KOPT-K1 (cell line): ENCODE measurements around the gene NOD2.

Experiments used
- H3K27ac ChIP-seq: fragments of 200-600 bp; sonication (generic); 2 replicates; pipeline ENCODE4 v1.5.1; 2016; ENCODE audit warnings: antibody characterized with exemption, mild to moderate bottlenecking, low read depth, low read length; ENCODE audit not compliant: poor library complexity, severe bottlenecking
- H3K36me3 ChIP-seq: fragments of 200-600 bp; sonication (generic); 2 replicates; pipeline ENCODE4 v1.5.1; 2017; ENCODE audit warnings: antibody characterized with exemption, mild to moderate bottlenecking, low read length, moderate library complexity; ENCODE audit not compliant: insufficient read depth
- H3K9me3 ChIP-seq: fragments of 200-600 bp; sonication (generic); 2 replicates; pipeline ENCODE4 v1.5.1; 2017; ENCODE audit warnings: antibody characterized with exemption, low read length, mild to moderate bottlenecking; ENCODE audit not compliant: insufficient read depth, poor library complexity, severe bottlenecking

Gene NOD2

DNA sequence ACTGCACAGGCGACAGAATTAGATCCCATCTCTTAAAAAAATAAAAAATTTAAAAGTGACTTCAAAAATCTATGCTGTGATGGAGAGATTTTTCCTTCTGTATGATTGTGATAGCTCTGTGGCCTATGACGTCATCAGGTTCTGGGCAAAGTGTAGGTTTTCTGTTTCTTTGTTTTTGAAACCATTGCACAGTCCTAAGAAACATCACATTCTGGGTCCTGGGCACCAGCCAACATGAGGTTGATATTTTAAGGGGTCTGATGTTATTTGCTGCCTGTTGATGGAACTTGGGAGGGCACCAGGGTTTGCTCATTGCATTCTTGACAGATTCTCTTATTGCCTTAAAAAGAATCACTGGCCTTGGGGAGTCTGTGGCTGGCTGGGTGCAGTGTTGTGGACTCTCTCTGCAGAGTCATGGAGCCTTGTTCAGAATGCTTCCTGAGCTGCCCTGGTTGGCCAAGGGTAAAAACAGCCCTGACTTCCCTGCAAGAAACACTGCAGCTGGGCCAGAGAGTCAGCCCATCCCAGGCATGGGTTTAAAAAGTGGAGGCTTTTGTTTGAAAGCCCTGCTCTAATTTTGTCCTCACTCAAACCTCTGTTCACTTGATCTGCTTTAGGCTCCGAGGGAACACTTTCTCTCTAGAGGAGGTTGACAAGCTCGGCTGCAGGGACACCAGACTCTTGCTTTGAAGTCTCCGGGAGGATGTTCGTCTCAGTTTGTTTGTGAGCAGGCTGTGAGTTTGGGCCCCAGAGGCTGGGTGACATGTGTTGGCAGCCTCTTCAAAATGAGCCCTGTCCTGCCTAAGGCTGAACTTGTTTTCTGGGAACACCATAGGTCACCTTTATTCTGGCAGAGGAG, 38.0 kb downstream of the NOD2 start:
- Histone ChIP-seq H3K36me3 (no peaks in the 10 kb centered on the region), H3K9me3 (no peaks in the 10 kb centered on the region), H3K27ac (no peak overlapping the region)

DNA sequence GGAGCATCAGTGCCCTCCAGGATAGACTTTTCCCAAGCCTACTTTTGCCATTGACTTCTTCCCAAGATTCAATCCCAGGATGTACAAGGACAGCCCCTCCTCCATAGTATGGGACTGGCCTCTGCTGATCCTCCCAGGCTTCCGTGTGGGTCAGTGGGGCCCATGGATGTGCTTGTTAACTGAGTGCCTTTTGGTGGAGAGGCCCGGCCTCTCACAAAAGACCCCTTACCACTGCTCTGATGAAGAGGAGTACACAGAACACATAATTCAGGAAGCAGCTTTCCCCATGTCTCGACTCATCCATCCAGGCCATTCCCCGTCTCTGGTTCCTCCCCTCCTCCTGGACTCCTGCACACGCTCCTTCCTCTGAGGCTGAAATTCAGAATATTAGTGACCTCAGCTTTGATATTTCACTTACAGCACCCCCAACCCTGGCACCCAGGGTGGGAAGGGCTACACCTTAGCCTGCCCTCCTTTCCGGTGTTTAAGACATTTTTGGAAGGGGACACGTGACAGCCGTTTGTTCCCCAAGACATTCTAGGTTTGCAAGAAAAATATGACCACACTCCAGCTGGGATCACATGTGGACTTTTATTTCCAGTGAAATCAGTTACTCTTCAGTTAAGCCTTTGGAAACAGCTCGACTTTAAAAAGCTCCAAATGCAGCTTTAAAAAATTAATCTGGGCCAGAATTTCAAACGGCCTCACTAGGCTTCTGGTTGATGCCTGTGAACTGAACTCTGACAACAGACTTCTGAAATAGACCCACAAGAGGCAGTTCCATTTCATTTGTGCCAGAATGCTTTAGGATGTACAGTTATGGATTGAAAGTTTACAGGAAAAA, 38.8 kb downstream of the NOD2 start:
- H3K9me3 ChIP-seq: no peaks in the 10 kb centered on the region
- no peaks in the 10 kb centered on the region for H3K36me3 ChIP-seq
- H3K27ac ChIP-seq: no peak overlapping the region

GRCh38 chr16:50733468-50733867, 40.1 kb downstream of the NOD2 start:
- H3K36me3 ChIP-seq: no peaks in the 10 kb centered on the region
- no peak overlapping the region for H3K27ac ChIP-seq
- no peaks in the 10 kb centered on the region for H3K9me3 ChIP-seq

DNA sequence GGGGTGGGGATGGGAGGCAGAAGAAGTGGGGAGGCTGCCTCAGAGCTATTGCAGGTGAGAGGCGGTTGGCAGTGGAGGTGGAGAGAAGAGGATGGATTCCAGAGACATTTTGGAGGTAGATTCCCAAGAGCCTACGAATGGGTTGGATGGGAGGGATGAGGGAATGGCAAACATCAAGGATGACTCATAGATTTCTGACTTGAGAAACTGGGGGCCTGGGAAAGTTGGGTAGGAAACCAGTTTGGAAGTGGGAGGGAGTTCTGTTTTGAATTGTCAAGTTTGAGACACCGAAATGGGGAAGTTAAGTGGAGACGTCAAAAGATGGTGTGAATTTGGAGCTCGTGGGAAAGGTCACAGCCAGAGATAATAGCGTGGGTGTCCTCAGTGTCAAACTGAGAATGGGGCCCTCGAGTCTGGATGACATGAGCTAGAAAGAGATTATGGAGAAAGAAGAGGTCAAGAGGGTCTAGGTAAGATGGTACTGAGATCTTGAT, 42.3 kb downstream of the NOD2 start:
- H3K27ac ChIP-seq: no peak overlapping the region
- no peaks in the 10 kb centered on the region for H3K36me3 ChIP-seq
- H3K9me3 ChIP-seq: no peaks in the 10 kb centered on the region

- no peaks in the 10 kb centered on the region for H3K9me3 ChIP-seq
- H3K36me3 ChIP-seq: no peaks in the 10 kb centered on the region
- H3K27ac ChIP-seq: no peak overlapping the region
These were observed 43.0 kb downstream of the NOD2 start for GRCh38 chr16:50736448-50736847.

DNA sequence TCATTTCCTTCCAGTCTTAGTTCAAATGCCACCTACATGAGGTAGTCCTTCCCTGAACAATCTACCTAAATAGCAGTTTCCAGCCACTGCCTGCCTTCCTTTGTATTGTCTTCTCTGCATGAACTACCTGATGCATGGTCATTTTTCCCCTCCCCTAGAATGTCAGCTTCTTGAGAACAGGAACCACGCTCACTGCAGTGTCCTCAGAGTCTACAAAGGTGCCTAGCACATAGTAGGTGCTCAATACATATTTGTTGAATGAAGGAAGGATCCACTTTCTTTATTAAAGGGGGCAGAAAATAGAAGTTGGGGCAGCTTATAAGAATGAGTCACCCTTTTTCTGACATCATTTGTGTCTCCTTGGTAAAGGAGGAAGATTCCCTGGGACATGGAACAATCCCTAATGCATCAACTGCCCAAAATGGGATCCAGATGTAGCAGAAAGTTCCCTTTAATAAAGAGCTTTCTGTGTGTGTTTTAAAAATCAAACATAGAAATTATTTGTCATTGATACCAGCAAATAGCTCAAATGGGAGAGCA, 44.1 kb downstream of the NOD2 start:
- H3K9me3 ChIP-seq: no peaks in the 10 kb centered on the region

DNA sequence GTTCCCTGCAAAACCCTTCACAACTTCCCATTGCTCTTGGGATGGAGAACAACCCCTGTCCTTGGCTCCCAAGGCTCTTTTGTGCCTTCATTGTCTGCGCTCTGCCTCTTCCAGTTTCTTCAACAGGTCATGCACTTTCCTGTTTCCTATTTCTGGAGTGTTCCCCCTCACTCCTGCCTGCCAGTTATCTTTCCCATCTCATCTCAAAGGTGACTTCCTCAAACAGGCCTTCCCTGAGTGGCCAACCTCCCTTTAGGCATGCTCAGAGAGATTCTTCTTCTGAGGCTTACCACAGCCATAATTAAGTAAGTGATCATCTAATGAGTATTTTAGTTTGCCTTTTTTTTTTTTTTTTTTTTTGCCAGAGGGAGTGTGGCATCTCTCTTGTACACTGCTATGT, 45.6 kb downstream of the NOD2 start:
- no peak overlapping the region for H3K27ac ChIP-seq
- no peaks in the 10 kb centered on the region for H3K36me3 ChIP-seq
- H3K9me3 ChIP-seq: no peaks in the 10 kb centered on the region

More for the DNA sequence above, 44.1 kb downstream of the NOD2 start:
- Histone ChIP-seq H3K36me3 (no peaks in the 10 kb centered on the region), H3K27ac (no peak overlapping the region)

GRCh38 chr16:50740736-50741135, 47.3 kb downstream of the NOD2 start:
- no peaks in the 10 kb centered on the region for H3K36me3 ChIP-seq
- H3K9me3 ChIP-seq: no peaks in the 10 kb centered on the region
- no peak overlapping the region for H3K27ac ChIP-seq

- H3K27ac ChIP-seq: peak overlapping the region; percentile 30
- no peaks in the 10 kb centered on the region for H3K9me3 ChIP-seq
- no peaks in the 10 kb centered on the region for H3K36me3 ChIP-seq
These were observed 47.9 kb downstream of the NOD2 start for GRCh38 chr16:50741225-50741780.

- H3K27ac ChIP-seq: peak within 1 kb of the TSS; percentile 38
- H3K9me3 ChIP-seq: no peaks in the 10 kb centered on the region
- H3K36me3 ChIP-seq: no peaks in the 10 kb centered on the region
These were observed 48.6 kb downstream of the NOD2 start, which contains the start of gene CYLD for GRCh38 chr16:50741781-50742575. TSS of gene CYLD (plus strand) at chr16:50742086. CDS start at chr16:50749699, 7,613 bp downstream.

DNA sequence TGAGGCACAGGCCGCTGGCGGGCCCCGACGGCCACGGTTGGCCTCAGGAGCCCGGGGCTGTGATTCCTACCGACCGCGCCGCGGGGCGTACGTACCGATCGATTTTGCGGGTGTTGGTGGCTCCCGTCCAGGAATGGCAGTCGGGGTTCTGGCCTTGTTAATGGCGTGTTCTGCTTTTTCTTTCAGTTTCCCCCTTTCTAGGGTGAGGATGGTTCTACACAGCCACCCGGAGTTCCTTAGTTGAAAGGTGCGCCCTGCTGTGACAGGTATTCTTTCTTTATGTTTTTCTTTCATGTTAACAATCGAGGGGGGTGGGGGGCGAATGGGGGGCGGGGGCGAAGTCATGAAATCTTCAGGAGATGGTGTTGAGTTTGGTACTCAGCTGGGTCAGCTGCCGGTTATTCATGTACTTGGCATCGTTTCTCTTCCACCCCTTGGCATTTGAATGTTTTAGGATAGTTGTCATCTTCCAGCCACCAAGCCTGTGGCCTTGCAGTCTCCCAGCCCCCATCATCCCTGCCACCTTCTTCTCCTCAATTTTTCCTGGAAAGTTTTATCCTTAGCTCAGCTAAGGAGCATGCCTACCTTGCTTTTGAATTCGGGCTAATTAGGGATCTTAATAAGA, 49.3 kb downstream of the NOD2 start:
- no peaks in the 10 kb centered on the region for H3K36me3 ChIP-seq
- H3K9me3 ChIP-seq: no peaks in the 10 kb centered on the region
- peak overlapping the region; percentile 38 for H3K27ac ChIP-seq

DNA sequence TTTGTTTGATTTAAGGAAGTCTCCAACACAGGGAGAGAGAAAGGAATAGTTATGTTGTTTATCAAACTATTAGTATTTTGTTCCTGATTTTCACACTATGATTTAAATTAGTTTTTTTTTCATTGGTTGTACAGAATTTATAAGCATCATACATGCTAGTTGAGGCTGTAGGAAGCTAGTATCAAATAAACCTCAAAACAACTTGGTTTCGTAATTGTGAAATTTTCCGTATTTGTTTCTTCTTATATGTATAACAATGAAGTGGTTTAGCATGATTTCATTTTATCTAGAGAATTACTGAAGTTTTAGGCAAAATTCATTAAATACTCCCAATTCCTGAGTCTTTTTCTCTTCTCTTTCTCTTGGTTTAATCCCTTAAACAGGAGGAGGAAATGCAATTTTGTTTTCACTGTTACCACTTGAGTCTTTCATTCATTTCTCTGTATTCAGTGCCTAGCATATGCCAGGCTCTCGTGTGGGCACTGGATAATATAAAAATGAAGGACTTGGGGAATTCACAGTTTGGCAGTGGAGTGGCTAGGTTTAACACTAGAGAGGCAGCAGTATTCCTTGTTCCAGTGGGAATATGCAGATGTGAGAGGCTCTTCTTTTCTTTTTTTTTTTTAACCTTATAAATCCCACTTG, 50.3 kb downstream of the NOD2 start:
- H3K27ac ChIP-seq: no peak overlapping the region
- no peaks in the 10 kb centered on the region for H3K36me3 ChIP-seq
- no peaks in the 10 kb centered on the region for H3K9me3 ChIP-seq

GRCh38 chr16:50744881-50745280, 51.5 kb downstream of the NOD2 start:
- no peak overlapping the region for H3K27ac ChIP-seq
- no peaks in the 10 kb centered on the region for H3K36me3 ChIP-seq
- no peaks in the 10 kb centered on the region for H3K9me3 ChIP-seq
